Liver (tissue), 9 donors: ENCODE results near the gene TPST2. TPM values are rescaled to one million over a fixed set of nuclear protein-coding genes. Genes with fewer than 3 reads are reported as not detected.

ENCODE experiments used
- DNase-seq: peaks from one replicate; pipeline ENCODE4 v3.0.0-alpha.2; 2017; ENCODE audit warnings: low spot score
- H3K27ac ChIP-seq, 2 donors: one replicate each; pipeline ENCODE4 v1.7.0; 2013; ENCODE audit warnings: inconsistent platforms in 2 of 2, low read length in 2 of 2, control low read depth in 1 of 2, low read depth in 1 of 2, mild to moderate bottlenecking in 1 of 2
- H3K27me3 ChIP-seq, 4 donors: one replicate each; pipeline versions ENCODE4 v1.6.1 to v1.7.0; 2013; ENCODE audit warnings: low read length in 3 of 4, inconsistent platforms in 1 of 4, mild to moderate bottlenecking in 1 of 4, moderate library complexity in 1 of 4; ENCODE audit not compliant: control insufficient read depth in 4 of 4, insufficient read depth in 4 of 4
- H3K36me3 ChIP-seq, 4 donors: one replicate each; pipeline versions ENCODE4 v1.6.1 to v1.7.0; 2013; ENCODE audit warnings: low read length in 3 of 4, mild to moderate bottlenecking in 3 of 4, low read depth in 1 of 4, moderate library complexity in 1 of 4; ENCODE audit not compliant: control insufficient read depth in 4 of 4, insufficient read depth in 3 of 4
- H3K4me1 ChIP-seq, 4 donors: one replicate each; pipeline versions ENCODE4 v1.6.1 to v1.7.0; 2013; ENCODE audit warnings: low read length in 3 of 4, mild to moderate bottlenecking in 3 of 4, moderate library complexity in 1 of 4; ENCODE audit not compliant: control insufficient read depth in 4 of 4, insufficient read depth in 4 of 4
- H3K4me3 ChIP-seq, 3 donors: one replicate each; pipeline versions ENCODE4 v1.6.1 to v1.7.0; 2013; ENCODE audit warnings: low read length in 3 of 3, control low read depth in 1 of 3, low read depth in 1 of 3, mild to moderate bottlenecking in 1 of 3
- H3K9ac ChIP-seq, 2 donors: one replicate each; pipeline ENCODE4 v1.7.0; 2013; ENCODE audit warnings: low read length in 2 of 2, mild to moderate bottlenecking in 2 of 2, moderate library complexity in 2 of 2, control low read depth in 1 of 2, low read depth in 1 of 2
- H3K9me3 ChIP-seq, 4 donors: one replicate each; pipeline versions ENCODE4 v1.6.1 to v1.7.0; 2013; ENCODE audit warnings: low read length in 3 of 4; ENCODE audit not compliant: control insufficient read depth in 4 of 4
- ATF3 ChIP-seq: IDR thresholded peaks from 2 replicates; pipeline ENCODE4 v1.6.1; 2016; ENCODE audit warnings: antibody characterized with exemption
- CTCF ChIP-seq: fragments of 150-350 bp; IDR thresholded peaks from 2 replicates; pipeline ENCODE4 v1.5.1; 2017; ENCODE audit warnings: improper control_type of control experiment, low read depth, low read length; ENCODE audit not compliant: missing input control
- EGR1 ChIP-seq, 2 donors: IDR thresholded peaks; 2 replicates each; pipeline ENCODE4 v1.6.1; 2016 to 2018; ENCODE audit warnings: antibody characterized with exemption in 2 of 2, low read depth in 2 of 2
- FOXA2 ChIP-seq: IDR thresholded peaks from 2 replicates; pipeline ENCODE4 v1.6.1; 2016; ENCODE audit warnings: antibody characterized with exemption
- HNF4A ChIP-seq, 2 donors: conservative IDR thresholded peaks; 2 replicates each; pipeline ENCODE4 v1.6.1; 2016; ENCODE audit warnings: antibody characterized with exemption in 2 of 2, mild to moderate bottlenecking in 2 of 2
- HNF4G ChIP-seq: IDR thresholded peaks from 2 replicates; pipeline ENCODE4 v1.6.1; 2016; ENCODE audit warnings: antibody characterized with exemption
- MAX ChIP-seq: IDR thresholded peaks from 2 replicates; pipeline ENCODE4 v1.6.1; 2016; ENCODE audit warnings: antibody characterized with exemption
- NR2F2 ChIP-seq: IDR thresholded peaks from 2 replicates; pipeline ENCODE4 v1.6.1; 2016; ENCODE audit warnings: antibody characterized with exemption
- RAD21 ChIP-seq, 2 donors: IDR thresholded peaks; 2 replicates each; pipeline ENCODE4 v1.6.1; 2016; ENCODE audit warnings: antibody characterized with exemption in 2 of 2, mild to moderate bottlenecking in 2 of 2
- REST ChIP-seq: IDR thresholded peaks from 2 replicates; pipeline ENCODE4 v1.6.1; 2016; ENCODE audit warnings: antibody characterized with exemption, mild to moderate bottlenecking
- RXRA ChIP-seq, 2 donors: IDR thresholded peaks; 2 replicates each; pipeline ENCODE4 v1.6.1; 2017 to 2018; ENCODE audit warnings: antibody characterized with exemption in 2 of 2, mild to moderate bottlenecking in 1 of 2
- SP1 ChIP-seq: IDR thresholded peaks from 2 replicates; pipeline ENCODE4 v1.6.1; 2018; ENCODE audit warnings: antibody characterized with exemption, mild to moderate bottlenecking
- TAF1 ChIP-seq: conservative IDR thresholded peaks from 2 replicates; pipeline ENCODE4 v1.6.1; 2016; ENCODE audit warnings: antibody characterized with exemption, mild to moderate bottlenecking
- YY1 ChIP-seq: IDR thresholded peaks from 2 replicates; pipeline ENCODE4 v1.6.1; 2016; ENCODE audit warnings: antibody characterized with exemption, mild to moderate bottlenecking
- WGBS: extraction: QIAGEN DNeasy Blood & Tissue Kit; methylation state at CpG from one replicate; pipeline ENCODE4 v1.1.7; 2013; 5-methylcytosine and 5-hydroxymethylcytosine counted together
- polyA plus RNA-seq, 2 donors: library from polyadenylated mRNA; stranded (reverse) in 1 of 2; unstranded in 1 of 2; fragments of 200-250 nt in 1 of 2; fragments of >200 nt in 1 of 2; fragmentation: Nextera tagmentation in 1 of 2; extraction: Ambion mirVana in 1 of 2; gene quantifications; one replicate each; pipeline versions ENCODE4 v1.2.1 to v1.2.3, GENCODE V29; 2013 to 2015
- total RNA-seq, 2 donors: library from RNA; depleted of rRNA; stranded (reverse); fragments of >200 nt; gene quantifications; one replicate each; pipeline ENCODE4 v1.2.3, GENCODE V29; 2014
- donor health status: healthy.
- donor health status: healthy.
- donor health status: healthy.
- donor health status: healthy.
- donor health status: healthy.

The TPST2 gene
- total and polyA plus RNA-seq, 4 donors: 33.3 to 109 (median 69.7) TPM

GRCh38 chr22:26534874-26535602, 54.9 kb downstream of the TPST2 start:
- Histone ChIP-seq H3K9ac (no peak overlapping the region), H3K36me3 (peaks cover 0 to 46% (median 31%) of the 10 kb centered on the region in 4 donors), H3K27me3 (no peaks in the 10 kb centered on the region), H3K27ac (peak overlapping the region in 1 of 2 donors; percentile 13), H3K4me3 (no peak overlapping the region), H3K4me1 (peaks cover 2 to 7% (median 4%) of the 10 kb centered on the region in 4 donors), H3K9me3 (no peaks in the 10 kb centered on the region)
- DNase-seq: no peak
- no peak for TF ChIP-seq EGR1 (IDR thresholded peaks at IDR 0.05; ENCODE audit: low read depth in 2 of 2)
- no peak for TF ChIP-seq ATF3
- TF ChIP-seq REST: no peak
- TF ChIP-seq NR2F2: no peak
- TF ChIP-seq SP1: no peak
- TF ChIP-seq TAF1: no peak
- no peak for TF ChIP-seq MAX
- TF ChIP-seq RAD21 (IDR thresholded peaks at IDR 0.05): no peak
- no peak for TF ChIP-seq RXRA (IDR thresholded peaks at IDR 0.05)
- TF ChIP-seq YY1: no peak
- WGBS: 75% methylated on average over 13 of the region's 13 CpGs

- no peak for TF ChIP-seq SP1
- 85% methylated on average over 7 of the region's 7 CpGs for WGBS
- Histone ChIP-seq H3K9me3 (no peaks in the 10 kb centered on the region), H3K4me3 (no peak overlapping the region), H3K27ac (peak overlapping the region in 1 of 2 donors; percentile 13), H3K36me3 (peaks cover 0 to 43% (median 26%) of the 10 kb centered on the region in 4 donors), H3K27me3 (no peaks in the 10 kb centered on the region), H3K9ac (no peak overlapping the region), H3K4me1 (peaks cover 4 to 13% (median 6%) of the 10 kb centered on the region in 4 donors)
- DNase-seq: no peak
Observed at GRCh38 chr22:26534171-26534855, 55.6 kb downstream of the TPST2 start.

- Histone ChIP-seq H3K9ac (peak overlapping the region; percentile 41 to 76), H3K4me1 (peaks cover 5 to 28% (median 9%) of the 10 kb centered on the region in 4 donors), H3K36me3 (peaks cover 0 to 17% (median 8%) of the 10 kb centered on the region in 4 donors), H3K27ac (peak overlapping the region; percentile 91 to 93), H3K27me3 (no peaks in the 10 kb centered on the region), H3K9me3 (no peaks in the 10 kb centered on the region), H3K4me3 (no peak overlapping the region)
- DNase-seq: peak; percentile 51
- WGBS: 36% methylated on average over 2 of the region's 2 CpGs
- peak; percentile 50 to 85 for TF ChIP-seq EGR1 (IDR thresholded peaks at IDR 0.05; ENCODE audit: low read depth in 2 of 2)
- peak; percentile 97 for TF ChIP-seq ATF3
- peak; percentile 96 to 99 for TF ChIP-seq RXRA (IDR thresholded peaks at IDR 0.05)
- peak; percentile 83 for TF ChIP-seq NR2F2
- TF ChIP-seq RAD21 (IDR thresholded peaks at IDR 0.05): peak; percentile 57 to 63
- TF ChIP-seq HNF4G: peak; percentile 63
- TF ChIP-seq TAF1: peak; percentile 45
- peak; percentile 80 to 85 for TF ChIP-seq HNF4A (conservative IDR thresholded peaks at IDR 0.05)
- TF ChIP-seq CTCF: no peak
- TF ChIP-seq FOXA2: peak; percentile 92
- TF ChIP-seq REST: peak; percentile 84
- TF ChIP-seq MAX: peak; percentile 94
Observed at GRCh38 chr22:26529345-26529744, 60.6 kb downstream of the TPST2 start.
